Trophoblast cell (in vitro differentiated cells and primary cell): ENCODE measurements around the gene PLPP7.

Experiments used
- DNase-seq, 2 donors: peaks; one replicate each; pipeline ENCODE4 v3.0.0-alpha.2; 2016
- H2AFZ ChIP-seq: 2 replicates; pipeline ENCODE4 v1.6.1; 2013; ENCODE audit warnings: low read length, moderate library complexity, mild to moderate bottlenecking; ENCODE audit not compliant: insufficient read depth, poor library complexity
- H2AK5ac ChIP-seq: 2 replicates; pipeline ENCODE4 v1.6.1; 2013; ENCODE audit warnings: mild to moderate bottlenecking, low read length
- H2BK120ac ChIP-seq: 2 replicates; pipeline ENCODE4 v1.6.1; 2013; ENCODE audit warnings: low read length, mild to moderate bottlenecking, moderate library complexity; ENCODE audit not compliant: insufficient read depth, poor library complexity
- H2BK12ac ChIP-seq: 2 replicates; pipeline ENCODE4 v1.6.1; 2013; ENCODE audit warnings: mild to moderate bottlenecking, low read length, moderate library complexity
- H2BK5ac ChIP-seq: 2 replicates; pipeline ENCODE4 v1.6.1; 2013; ENCODE audit warnings: low read length, low read depth, moderate library complexity, mild to moderate bottlenecking; ENCODE audit not compliant: poor library complexity
- H3K14ac ChIP-seq: 2 replicates; pipeline ENCODE4 v1.6.1; 2013; ENCODE audit warnings: mild to moderate bottlenecking, low read length
- H3K18ac ChIP-seq: 2 replicates; pipeline ENCODE4 v1.6.1; 2013; ENCODE audit warnings: mild to moderate bottlenecking, low read length
- H3K23ac ChIP-seq: 2 replicates; pipeline ENCODE4 v1.6.1; 2013; ENCODE audit warnings: low read length
- H3K27ac ChIP-seq: 2 replicates; pipeline ENCODE4 v1.5.1; 2013; ENCODE audit warnings: low read depth, mild to moderate bottlenecking, inconsistent platforms, low read length, moderate library complexity
- H3K27me3 ChIP-seq: 2 replicates; pipeline ENCODE4 v1.6.1; 2013; ENCODE audit warnings: inconsistent platforms, mild to moderate bottlenecking, low read length, moderate library complexity; ENCODE audit not compliant: insufficient read depth
- H3K36me3 ChIP-seq, 2 experiments: 1 replicate in 1 of 2; 2 replicates in 1 of 2; pipeline ENCODE4 v1.6.1; 2013; ENCODE audit warnings: low read length in 2 of 2, mild to moderate bottlenecking in 2 of 2, moderate library complexity in 1 of 2; ENCODE audit not compliant: insufficient read depth in 2 of 2, control insufficient read depth in 1 of 2
- H3K4ac ChIP-seq: 2 replicates; pipeline ENCODE4 v1.6.1; 2013; ENCODE audit warnings: low read depth, mild to moderate bottlenecking, low read length, moderate library complexity
- H3K4me1 ChIP-seq, 2 experiments: 1 replicate in 1 of 2; 2 replicates in 1 of 2; pipeline ENCODE4 v1.6.1; 2013; ENCODE audit warnings: low read length in 2 of 2, mild to moderate bottlenecking in 2 of 2, moderate library complexity in 1 of 2; ENCODE audit not compliant: insufficient read depth in 2 of 2, control insufficient read depth in 1 of 2
- H3K4me2 ChIP-seq: 2 replicates; pipeline ENCODE4 v1.6.1; 2013; ENCODE audit warnings: inconsistent platforms, mild to moderate bottlenecking, low read length, moderate library complexity
- H3K4me3 ChIP-seq: 2 replicates; pipeline ENCODE4 v1.5.1; 2013; ENCODE audit warnings: mild to moderate bottlenecking, low read depth, low read length, inconsistent platforms
- H3K79me1 ChIP-seq: one replicate; pipeline ENCODE4 v1.6.1; 2013; ENCODE audit warnings: low read length
- H3K79me2 ChIP-seq: 2 replicates; pipeline ENCODE4 v1.6.1; 2013; ENCODE audit warnings: low read length, mild to moderate bottlenecking; ENCODE audit not compliant: control insufficient read depth, insufficient read depth, poor library complexity
- H3K9ac ChIP-seq: 2 replicates; pipeline ENCODE4 v1.6.1; 2013; ENCODE audit warnings: mild to moderate bottlenecking, low read length
- H3K9me3 ChIP-seq: 2 replicates; pipeline ENCODE4 v1.6.1; 2013; ENCODE audit warnings: low read depth, mild to moderate bottlenecking, control low read depth, inconsistent platforms, low read length; ENCODE audit not compliant: insufficient read depth
- H4K12ac ChIP-seq: 2 replicates; pipeline ENCODE4 v1.6.1; 2013; ENCODE audit warnings: low read depth, mild to moderate bottlenecking, low read length, moderate library complexity
- H4K8ac ChIP-seq: 2 replicates; pipeline ENCODE4 v1.6.1; 2013; ENCODE audit warnings: low read depth, mild to moderate bottlenecking, low read length, moderate library complexity
- H4K91ac ChIP-seq: one replicate; pipeline ENCODE4 v1.6.1; 2013; ENCODE audit warnings: low read depth, mild to moderate bottlenecking, low read length, moderate library complexity
- WGBS: extraction: QIAGEN DNeasy Blood & Tissue Kit; methylation state at CpG from one replicate; pipeline ENCODE4 v1.1.7; 2013; ENCODE audit warnings: missing lambda C conversion rate; ENCODE audit not compliant: insufficient read length, insufficient coverage; ENCODE audit errors: extremely low coverage; 5-methylcytosine and 5-hydroxymethylcytosine counted together

PLPP7 gene

DNA sequence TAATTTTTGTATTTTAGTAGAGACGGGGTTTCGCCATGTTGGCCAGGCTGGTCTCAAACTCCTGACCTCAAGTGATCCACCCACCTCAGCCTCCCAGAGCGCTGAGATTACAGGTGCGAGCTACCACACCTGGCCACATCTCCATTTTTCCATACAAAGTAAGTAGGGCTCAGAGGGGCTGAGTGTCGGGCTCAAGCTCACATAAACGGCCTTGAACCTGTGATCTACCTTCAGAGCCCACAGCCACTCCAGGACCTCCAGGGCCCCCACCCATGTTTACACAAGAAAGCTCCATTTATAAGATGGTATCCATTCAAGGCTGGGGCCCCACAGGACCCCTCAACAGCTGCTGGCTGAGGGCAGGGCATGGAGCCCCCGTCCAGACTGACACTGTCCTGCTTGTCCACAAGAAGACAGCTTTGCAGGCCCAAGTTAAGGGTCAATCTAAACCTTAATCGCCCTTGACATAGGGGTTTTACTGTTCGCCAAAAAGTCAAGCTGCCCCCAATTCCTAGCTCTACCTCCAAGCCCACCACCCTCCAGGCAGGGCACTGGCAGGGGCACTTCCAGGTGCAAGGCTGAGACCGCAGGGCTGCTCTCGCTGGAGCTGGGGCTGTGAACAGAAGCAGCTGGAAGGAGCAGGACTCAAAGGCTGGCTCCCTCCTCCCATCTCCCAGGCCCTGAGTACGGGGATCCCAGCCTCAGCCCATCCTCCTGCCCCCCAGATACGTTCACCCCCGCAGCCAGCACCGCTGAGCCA, 32.1 kb upstream of the PLPP7 start:
- no peak overlapping the region for H3K23ac ChIP-seq
- H3K4me1 ChIP-seq, result peaks cover 0 to 3% of the 10 kb centered on the region in 2 experiments
- H2BK12ac ChIP-seq, result no peak overlapping the region
- no peak overlapping the region for H3K9ac ChIP-seq
- no peaks in the 10 kb centered on the region for H3K36me3 ChIP-seq
- no peak overlapping the region for H4K12ac ChIP-seq
- H3K4ac ChIP-seq, result no peak overlapping the region
- no peak overlapping the region for H4K91ac ChIP-seq
- no peak overlapping the region for H4K8ac ChIP-seq
- no peak overlapping the region for H3K27ac ChIP-seq
- no peak overlapping the region for H2BK5ac ChIP-seq
- WGBS, result no CpG with 5 or more reads among the region's 15 CpGs
- no peaks in the 10 kb centered on the region for H3K9me3 ChIP-seq
- no peak overlapping the region for H3K4me2 ChIP-seq
- no peak overlapping the region for H2AFZ ChIP-seq
- no peak overlapping the region for H3K4me3 ChIP-seq
- DNase-seq, result no peak
- H3K79me2 ChIP-seq, result no peaks in the 10 kb centered on the region
- no peaks in the 10 kb centered on the region for H3K79me1 ChIP-seq
- H3K14ac ChIP-seq, result no peak overlapping the region
- no peaks in the 10 kb centered on the region for H3K27me3 ChIP-seq
- no peak overlapping the region for H3K18ac ChIP-seq
- H2BK120ac ChIP-seq, result no peak overlapping the region
- no peak overlapping the region for H2AK5ac ChIP-seq

DNA sequence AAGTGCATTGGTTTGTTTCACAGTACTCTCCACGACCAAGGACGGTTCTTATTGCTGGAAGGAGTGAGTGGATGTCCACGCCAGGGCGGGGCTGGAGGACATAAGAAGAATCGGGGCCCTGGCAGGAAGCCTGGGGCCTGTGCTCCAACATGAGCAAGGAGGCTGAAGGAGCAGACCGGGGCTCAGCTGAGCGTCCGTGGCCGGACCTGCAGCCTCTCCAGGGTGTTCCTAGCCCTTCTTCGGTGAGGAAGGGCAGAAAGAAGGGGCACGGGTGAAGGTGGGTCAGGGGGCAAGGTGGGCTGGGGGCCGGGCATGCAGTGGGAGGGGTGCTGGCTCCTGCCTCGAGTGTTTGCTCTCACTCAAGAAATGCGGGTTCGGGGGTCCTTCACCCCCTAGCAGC, 31.3 kb upstream of the PLPP7 start:
- no peaks in the 10 kb centered on the region for H3K79me2 ChIP-seq
- no peak overlapping the region for H4K12ac ChIP-seq
- H2BK5ac ChIP-seq, result no peak overlapping the region
- no peak overlapping the region for H3K4ac ChIP-seq
- H3K79me1 ChIP-seq, result no peaks in the 10 kb centered on the region
- no peak overlapping the region for H3K27ac ChIP-seq
- H2AK5ac ChIP-seq, result no peak overlapping the region
- H3K23ac ChIP-seq, result no peak overlapping the region
- H3K4me3 ChIP-seq, result no peak overlapping the region
- H2AFZ ChIP-seq, result no peak overlapping the region
- no peaks in the 10 kb centered on the region for H3K27me3 ChIP-seq
- H3K4me1 ChIP-seq, result peaks cover 0 to 3% of the 10 kb centered on the region in 2 experiments
- H2BK120ac ChIP-seq, result no peak overlapping the region
- no peak overlapping the region for H3K4me2 ChIP-seq
- H4K8ac ChIP-seq, result no peak overlapping the region
- DNase-seq, result no peak
- H3K14ac ChIP-seq, result no peak overlapping the region
- WGBS, result no CpG with 5 or more reads among the region's 15 CpGs
- no peaks in the 10 kb centered on the region for H3K36me3 ChIP-seq
- no peak overlapping the region for H4K91ac ChIP-seq
- H3K9me3 ChIP-seq, result no peaks in the 10 kb centered on the region
- no peak overlapping the region for H3K18ac ChIP-seq
- H2BK12ac ChIP-seq, result no peak overlapping the region
- H3K9ac ChIP-seq, result no peak overlapping the region

DNA sequence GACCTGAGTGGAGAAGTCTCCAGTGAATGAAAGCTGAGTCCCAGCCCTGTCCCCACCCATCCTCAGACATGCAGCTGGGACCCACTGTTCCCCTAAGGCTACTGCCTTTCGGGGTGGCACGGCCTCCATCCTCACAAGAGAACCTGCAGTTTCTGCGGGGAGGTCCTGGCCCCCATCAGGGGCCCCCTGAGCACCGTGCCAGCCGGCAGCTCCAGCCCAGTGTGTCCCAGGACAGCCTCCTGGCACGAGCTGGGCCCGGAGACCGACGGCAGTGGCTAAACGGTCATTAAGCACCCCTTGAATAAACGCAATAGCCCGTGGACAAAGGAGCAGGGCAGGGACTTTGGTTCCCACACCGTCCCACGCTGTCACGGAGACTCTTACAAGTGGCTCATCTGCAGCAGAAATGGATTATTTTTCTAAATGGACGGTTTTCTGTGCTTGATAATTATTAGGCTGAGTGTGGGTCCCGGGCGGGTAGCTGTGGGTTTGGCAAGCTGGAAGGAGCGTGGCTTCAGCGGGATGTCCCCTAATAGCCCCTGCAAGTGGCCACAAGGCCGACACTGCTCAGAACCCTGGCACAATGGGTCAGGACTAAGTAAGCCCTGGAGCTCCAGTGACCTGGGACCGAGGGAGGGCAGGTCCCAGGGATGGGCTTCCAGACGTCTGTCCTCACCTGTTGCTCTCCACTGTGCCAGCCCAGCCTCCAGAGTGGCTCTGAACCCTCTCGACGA, 30.7 kb upstream of the PLPP7 start:
- Histone ChIP-seq H3K9me3 (no peaks in the 10 kb centered on the region), H4K12ac (no peak overlapping the region), H3K4me2 (no peak overlapping the region), H4K91ac (no peak overlapping the region), H2BK120ac (no peak overlapping the region), H3K9ac (no peak overlapping the region), H2AFZ (no peak overlapping the region), H4K8ac (no peak overlapping the region), H3K23ac (no peak overlapping the region), H2BK5ac (no peak overlapping the region), H3K4me3 (no peak overlapping the region), H3K4me1 (peaks cover 0 to 3% of the 10 kb centered on the region in 2 experiments), H3K79me2 (no peaks in the 10 kb centered on the region), H2BK12ac (no peak overlapping the region), H3K4ac (no peak overlapping the region), H3K27ac (no peak overlapping the region), H3K27me3 (no peaks in the 10 kb centered on the region), H3K14ac (no peak overlapping the region), H3K79me1 (no peaks in the 10 kb centered on the region), H3K36me3 (no peaks in the 10 kb centered on the region), H3K18ac (no peak overlapping the region), H2AK5ac (no peak overlapping the region)
- WGBS, result no CpG with 5 or more reads among the region's 25 CpGs
- no peak for DNase-seq

DNA sequence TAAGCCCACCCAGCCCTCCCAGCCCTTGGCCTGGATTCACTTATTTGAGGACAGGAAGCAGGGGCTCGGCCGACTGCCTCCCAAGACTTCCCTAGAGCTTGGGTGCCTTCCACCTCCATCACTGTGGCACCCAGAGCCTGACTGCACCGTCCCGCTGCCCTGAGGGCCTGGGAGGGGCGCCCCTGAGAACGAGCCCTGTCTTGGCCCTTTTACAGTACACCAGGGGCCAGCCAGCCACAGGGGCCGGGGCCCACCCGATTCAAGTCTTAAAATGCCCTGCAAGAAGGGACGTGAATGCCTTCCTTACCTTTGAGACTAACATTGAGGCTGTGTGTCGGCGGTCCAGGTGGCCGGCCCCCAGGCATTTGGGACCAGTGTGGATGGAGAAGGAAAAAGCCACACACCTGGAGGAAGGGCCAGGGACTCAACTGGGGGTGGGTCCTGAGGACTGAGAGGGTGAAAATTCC, 30.1 kb upstream of the PLPP7 start:
- peaks cover 0 to 3% of the 10 kb centered on the region in 2 experiments for H3K4me1 ChIP-seq

More for the DNA sequence above, 30.1 kb upstream of the PLPP7 start:
- H3K23ac ChIP-seq, result no peak overlapping the region
- no peak overlapping the region for H2AFZ ChIP-seq
- no peaks in the 10 kb centered on the region for H3K9me3 ChIP-seq
- H3K18ac ChIP-seq, result no peak overlapping the region
- no peak for DNase-seq
- H3K27ac ChIP-seq, result no peak overlapping the region
- no peaks in the 10 kb centered on the region for H3K79me2 ChIP-seq
- H2AK5ac ChIP-seq, result no peak overlapping the region
- no peak overlapping the region for H2BK120ac ChIP-seq
- no peak overlapping the region for H4K91ac ChIP-seq
- no peak overlapping the region for H4K8ac ChIP-seq
- no peak overlapping the region for H3K14ac ChIP-seq
- no peak overlapping the region for H4K12ac ChIP-seq
- H2BK5ac ChIP-seq, result no peak overlapping the region
- no peaks in the 10 kb centered on the region for H3K27me3 ChIP-seq
- no peak overlapping the region for H3K4ac ChIP-seq
- no peak overlapping the region for H3K9ac ChIP-seq
- WGBS, result no CpG with 5 or more reads among the region's 12 CpGs
- no peak overlapping the region for H2BK12ac ChIP-seq
- H3K4me2 ChIP-seq, result no peak overlapping the region
- H3K4me3 ChIP-seq, result no peak overlapping the region
- H3K79me1 ChIP-seq, result no peaks in the 10 kb centered on the region
- no peaks in the 10 kb centered on the region for H3K36me3 ChIP-seq
